Fibroblast of the aortic adventitia (primary cell): ENCODE results near the gene RPS6KA1. TPM values are rescaled to one million over a fixed set of nuclear protein-coding genes. Genes with fewer than 3 reads are reported as not detected.
A peak's percentile ranks its signal among the peaks of the same experiment; 100 is the strongest.
"Not testable (repeated sequence)": the region's sequence is repeated elsewhere in the genome, so short reads cannot be mapped to it uniquely, and the experiment has no call there.

Experiments used
- DNase-seq: peaks from one replicate; pipeline ENCODE4 v3.0.0-alpha.2; 2010; ENCODE audit warnings: low read depth
- H3K4me3 ChIP-seq: 2 replicates; pipeline ENCODE4 v1.5.1; 2011; ENCODE audit warnings: low read depth, mild to moderate bottlenecking, control low read depth, low read length, moderate library complexity
- CTCF ChIP-seq: IDR thresholded peaks from 2 replicates; pipeline ENCODE4 v1.5.1; 2011; ENCODE audit warnings: mild to moderate bottlenecking, low read length, control low read depth, inconsistent platforms; ENCODE audit not compliant: insufficient read depth
- total RNA-seq: library from RNA; depleted of rRNA; stranded (reverse); fragments of >200 nt; gene quantifications from 2 replicates; pipeline ENCODE4 v1.2.3, GENCODE V29; 2012; ENCODE audit warnings: low replicate concordance

RPS6KA1 gene
- total RNA-seq, 1 donor: 1.3 TPM

DNA sequence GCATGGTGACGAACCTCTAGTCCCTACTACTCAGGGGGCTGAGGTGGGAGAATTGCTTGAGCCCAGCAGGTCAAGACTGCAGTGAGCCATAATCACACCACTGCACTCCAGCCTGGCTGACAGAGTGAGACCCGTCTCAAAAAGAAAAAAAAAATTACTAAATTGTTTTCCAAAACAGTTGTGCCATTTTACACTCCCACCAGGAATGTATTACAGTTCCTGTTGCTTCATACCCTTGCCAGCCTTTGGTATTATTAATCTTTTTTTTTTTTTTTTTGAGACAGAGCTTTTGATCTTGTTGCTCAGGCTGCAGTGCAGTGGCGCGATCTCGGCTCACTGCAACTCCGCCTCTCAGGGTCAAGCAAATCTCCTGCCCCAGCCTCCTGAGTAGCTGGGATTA is 55.9 kb downstream of the RPS6KA1 start:
- no peak for DNase-seq
- no peak overlapping the region for H3K4me3 ChIP-seq
- no peak for TF ChIP-seq CTCF

DNA sequence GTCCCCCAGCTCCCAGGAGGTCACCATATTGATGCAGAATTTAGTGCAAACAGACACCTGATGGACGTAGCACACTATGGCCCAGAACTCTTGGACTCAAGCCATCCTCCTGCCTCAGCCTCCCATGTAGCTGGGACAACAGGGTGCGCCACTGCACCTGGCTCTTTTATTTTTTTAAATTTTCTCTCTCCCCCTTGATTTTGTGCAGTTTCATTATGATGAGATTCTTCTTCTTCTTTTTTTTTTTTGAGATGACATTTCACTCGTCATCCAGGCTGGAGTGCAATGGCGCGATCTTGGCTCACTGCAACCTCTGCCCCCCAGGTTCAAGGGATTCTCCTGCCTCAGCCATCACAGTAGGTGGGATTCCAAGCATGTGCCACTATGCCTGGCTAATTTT is 63.8 kb downstream of the RPS6KA1 start:
- DNase-seq: no peak
- H3K4me3 ChIP-seq: no peak overlapping the region
- TF ChIP-seq CTCF: no peak

- DNase-seq, H3K4me3 ChIP-seq: not testable (repeated sequence)
Observed at GRCh38 chr1:26594593-26594992, 65.0 kb downstream of the RPS6KA1 start.

DNA sequence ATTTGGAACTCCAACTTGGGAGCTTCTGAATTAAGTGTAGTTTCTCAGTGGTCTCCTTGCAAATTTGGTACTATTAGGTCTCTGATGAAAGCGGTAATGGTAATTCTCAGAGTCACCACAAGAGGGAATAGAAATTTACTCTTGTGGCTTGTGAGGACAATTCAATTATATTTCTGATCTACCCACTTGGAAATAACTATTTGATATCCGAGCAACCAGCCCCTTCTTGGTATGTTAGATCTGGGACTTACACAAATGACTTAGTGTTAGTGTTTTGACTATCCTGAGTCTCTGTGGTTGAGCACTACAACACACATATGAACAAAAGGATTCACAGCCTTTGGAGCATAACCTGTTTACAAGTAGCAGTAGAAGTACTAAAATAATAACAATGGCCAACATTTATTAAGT is 68.1 kb downstream of the RPS6KA1 start:
- H3K4me3 ChIP-seq: no peak overlapping the region
- peak; percentile 67 for TF ChIP-seq CTCF
- peak; percentile 76 for DNase-seq

GRCh38 chr1:26598890-26599289 is 69.3 kb downstream of the RPS6KA1 start:
- TF ChIP-seq CTCF: no peak
- H3K4me3 ChIP-seq: no peak overlapping the region
- no peak for DNase-seq

GRCh38 chr1:26602378-26602959 is 72.9 kb downstream of the RPS6KA1 start:
- peak; percentile 85 for TF ChIP-seq CTCF
- DNase-seq: peak; percentile 84
- H3K4me3 ChIP-seq: no peak overlapping the region

DNA sequence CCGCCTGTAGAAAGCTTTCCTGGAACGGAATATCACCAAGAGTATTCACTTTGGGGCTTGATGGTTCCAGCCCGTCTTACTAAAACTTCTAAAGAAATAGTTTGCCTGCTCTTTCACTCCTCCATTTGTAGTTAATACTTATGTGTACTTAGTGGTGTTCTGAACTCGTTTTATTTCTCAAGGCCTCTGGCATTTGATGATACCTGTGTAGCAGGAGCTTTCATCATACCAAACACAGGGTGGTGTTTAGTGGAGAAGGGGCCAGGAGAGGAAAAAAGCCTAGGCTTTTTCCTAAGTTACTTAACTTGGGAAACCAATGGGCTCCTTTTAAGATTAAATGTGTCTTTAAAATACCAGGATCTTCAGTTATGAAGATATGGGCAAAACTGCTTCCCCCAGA is 74.3 kb downstream of the RPS6KA1 start:
- H3K4me3 ChIP-seq: no peak overlapping the region
- no peak for DNase-seq
- TF ChIP-seq CTCF: no peak
